T-cell (primary cell): ENCODE data around the gene CIPC. TPM values are rescaled to one million over a fixed set of nuclear protein-coding genes. Genes with fewer than 3 reads are reported as not detected.
A peak's percentile ranks its signal among the peaks of the same experiment; 100 is the strongest.

ENCODE experiments used
- ATAC-seq, 4 experiments: fragments of 200-7000 bp in 3 of 4; fragments of 150-1000 bp in 1 of 4; cut with Tn5 transposase; replicated peaks in 1 of 4; 1 replicate in 3 of 4; 2 replicates in 1 of 4; pipeline ENCODE4 v1.10.0; 2021; ENCODE audit warnings: moderate library complexity in 3 of 4, mild to moderate bottlenecking in 2 of 4, moderate number of reproducible peaks in 1 of 4
- CTCF ChIA-PET, 2 donors: fragments of 300-600 bp; sonication (Branson Sonifier 250); formaldehyde crosslinking; loops; one replicate each; lab custom pipeline; 2022; ENCODE audit warnings: antibody characterized with exemption in 2 of 2; lab: Charles Lee
- POLR2A ChIA-PET, 2 donors: fragments of 300-600 bp; sonication (Branson Sonifier 250); formaldehyde crosslinking; loops; one replicate each; lab custom pipeline; 2022; ENCODE audit warnings: antibody characterized with exemption in 2 of 2; lab: Charles Lee
- DNase-seq, 35 experiments: peaks; one replicate each; pipeline versions ENCODE4 v3.0.0 to v3.0.0-alpha.2; 2013 to 2023
- H3K27ac ChIP-seq: one replicate; pipeline ENCODE4 v1.5.1; 2013; ENCODE audit warnings: low read length
- H3K27me3 ChIP-seq, 2 experiments: replicated peaks in 1 of 2; 1 replicate in 1 of 2; 2 replicates in 1 of 2; pipeline versions ENCODE4 v1.6.1 to v1.7.0; 2013; ENCODE audit warnings: low read length in 1 of 2, mixed read lengths in 1 of 2; ENCODE audit not compliant: control insufficient read depth in 2 of 2, insufficient read depth in 2 of 2; ENCODE audit errors: extremely low read depth in 1 of 2
- H3K36me3 ChIP-seq, 2 donors: 1 replicate in 1 of 2; 2 replicates in 1 of 2; pipeline versions ENCODE4 v1.6.1 to v1.7.0; 2013; ENCODE audit warnings: low read length in 1 of 2; ENCODE audit not compliant: control insufficient read depth in 2 of 2, insufficient read depth in 1 of 2; ENCODE audit errors: extremely low read depth in 1 of 2
- H3K4me1 ChIP-seq, 2 experiments: 1 replicate in 1 of 2; 2 replicates in 1 of 2; pipeline versions ENCODE4 v1.6.1 to v1.7.0; 2013; ENCODE audit warnings: low read length in 2 of 2, mixed read lengths in 1 of 2; ENCODE audit not compliant: insufficient read depth in 2 of 2, control insufficient read depth in 1 of 2; ENCODE audit errors: extremely low read depth in 1 of 2
- H3K4me3 ChIP-seq, 2 donors: 1 replicate in 1 of 2; 2 replicates in 1 of 2; pipeline versions ENCODE4 v1.5.1 to v1.7.0; 2013; ENCODE audit warnings: mild to moderate bottlenecking in 2 of 2, low read length in 1 of 2, moderate library complexity in 1 of 2; ENCODE audit not compliant: control insufficient read depth in 1 of 2; ENCODE audit errors: extremely low read depth in 1 of 2
- H3K9me3 ChIP-seq: 2 replicates; pipeline ENCODE4 v1.7.0; 2013
- H3K27ac Mint-ChIP-seq, 2 donors: one replicate each; pipeline ENCODE4 v1.8.0; 2020 to 2021; ENCODE audit warnings: mild to moderate bottlenecking in 2 of 2, mixed read lengths in 2 of 2
- H3K27me3 Mint-ChIP-seq, 2 donors: one replicate each; pipeline ENCODE4 v1.8.0; 2021 to 2022; ENCODE audit warnings: mixed read lengths in 2 of 2
- H3K36me3 Mint-ChIP-seq: one replicate; pipeline ENCODE4 v1.8.0; 2021; ENCODE audit warnings: mixed read lengths
- H3K4me1 Mint-ChIP-seq, 3 donors: one replicate each; pipeline ENCODE4 v1.8.0; 2020 to 2022; ENCODE audit warnings: mixed read lengths in 3 of 3, mild to moderate bottlenecking in 1 of 3
- H3K4me3 Mint-ChIP-seq, 3 donors: one replicate each; pipeline ENCODE4 v1.8.0; 2020 to 2022; ENCODE audit warnings: mild to moderate bottlenecking in 3 of 3, mixed read lengths in 3 of 3, moderate library complexity in 3 of 3
- H3K9me3 Mint-ChIP-seq, 3 donors: one replicate each; pipeline ENCODE4 v1.8.0; 2020 to 2022; ENCODE audit warnings: mixed read lengths in 3 of 3
- WGBS: methylation state at CpG from one replicate; pipeline ENCODE4 v1.1.5; 2013; ENCODE audit warnings: missing lambda C conversion rate; ENCODE audit not compliant: insufficient coverage; 5-methylcytosine and 5-hydroxymethylcytosine counted together
- total RNA-seq, 35 experiments: library from RNA in 6 of 35; stranded (reverse) in 6 of 35; fragments of 120-200 nt in 1 of 35; gene quantifications; one replicate each; pipeline versions ENCODE4 v1.2.1 to v1.2.4 and lab custom pipeline; 2013 to 2026

CIPC gene
- total RNA-seq, 5 donors from 2014 or later (not counting 1 experiment from before 2014, with no cell fraction given): 8.4 to 14.0 (median 11.8) TPM

DNA sequence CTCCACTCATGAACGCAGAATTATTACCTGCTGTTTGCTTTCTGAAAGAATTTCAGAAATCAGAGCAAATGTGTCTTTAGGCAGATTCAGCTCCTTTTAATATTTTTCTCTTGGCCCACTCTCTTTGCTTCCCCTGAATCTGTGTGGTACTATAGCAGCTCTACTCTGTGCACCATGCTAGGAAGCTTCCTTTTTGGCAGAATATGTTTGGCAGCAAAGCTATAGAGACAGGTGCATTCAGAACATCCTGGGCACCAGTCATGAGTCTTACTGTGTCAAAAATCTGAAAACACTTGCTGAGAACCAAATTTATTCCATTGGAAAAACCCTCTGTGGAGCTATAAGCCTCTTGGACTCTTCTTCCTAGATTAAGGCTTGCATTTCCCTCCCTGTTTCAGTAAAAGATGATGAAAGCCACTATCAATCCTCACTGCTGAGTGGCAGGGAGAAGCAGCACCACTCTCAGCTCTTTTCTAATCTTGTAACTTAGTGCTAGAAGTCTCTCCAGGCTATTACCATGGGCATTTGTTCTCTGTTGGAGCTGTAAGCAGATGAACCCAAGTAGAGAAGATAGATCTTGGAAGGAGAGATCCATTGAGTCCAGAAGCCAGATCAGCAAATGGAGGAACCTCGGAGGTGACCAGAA is 18.2 kb downstream of the CIPC start:
- ChIA-PET CTCF (interaction anchor here (0.7 to 1.0 kb wide), 3 partner anchors 9 to 405 kb away, joined by 3 to 4 read pairs (median 3); no protein-coding TSS in a partner anchor), POLR2A (interaction anchor here in 1 of 2 donors (0.6 kb wide), 1 partner anchor 168 kb away, joined by 3 read pairs; no protein-coding TSS in a partner anchor)
- no peaks in the 10 kb centered on the region for H3K9me3 Mint-ChIP-seq
- H3K4me3 ChIP-seq: no peak overlapping the region
- no peak for DNase-seq
- H3K27ac ChIP-seq: no peak overlapping the region
- peaks cover 5 to 28% of the 10 kb centered on the region in 2 donors for H3K36me3 ChIP-seq
- 88% methylated on average over 1 of the region's 2 CpGs for WGBS
- H3K4me1 ChIP-seq: peaks cover 8 to 23% of the 10 kb centered on the region in 2 experiments
- H3K9me3 ChIP-seq: no peaks in the 10 kb centered on the region
- H3K27ac Mint-ChIP-seq: no peak overlapping the region
- no peaks in the 10 kb centered on the region for H3K27me3 Mint-ChIP-seq
- peaks cover 10 to 18% (median 12%) of the 10 kb centered on the region in 3 donors for H3K4me1 Mint-ChIP-seq
- no peak overlapping the region for H3K4me3 Mint-ChIP-seq
- ATAC-seq: no peak
- no peaks in the 10 kb centered on the region for H3K27me3 ChIP-seq
- H3K36me3 Mint-ChIP-seq: peaks cover 41% of the 10 kb centered on the region

GRCh38 chr14:77119851-77120250 is 21.8 kb downstream of the CIPC start:
- Mint-ChIP-seq H3K9me3 (no peaks in the 10 kb centered on the region), H3K36me3 (peaks cover 19% of the 10 kb centered on the region), H3K4me3 (peak overlapping the region in 2 of 3 donors; percentile 47 to 62), H3K4me1 (peaks cover 34 to 52% (median 42%) of the 10 kb centered on the region in 3 donors), H3K27me3 (peaks cover 0 to 2% of the 10 kb centered on the region in 2 donors), H3K27ac (peak overlapping the region; percentile 49 to 97)
- H3K27ac ChIP-seq: peak overlapping the region; percentile 53
- peaks cover 12 to 57% of the 10 kb centered on the region in 2 experiments for H3K4me1 ChIP-seq
- no peaks in the 10 kb centered on the region for H3K9me3 ChIP-seq
- H3K36me3 ChIP-seq: peaks cover 0 to 2% of the 10 kb centered on the region in 2 donors
- DNase-seq (peak in 4 of 35 experiments; percentile 14 to 63 (median 26)), ATAC-seq (peak in 2 of 4 experiments; percentile 43 to 62)
- ChIA-PET CTCF (interaction anchor here in 1 of 2 donors (0.7 kb wide), 1 partner anchor 380 kb away, joined by 3 read pairs; no protein-coding TSS in a partner anchor), POLR2A (interaction anchor here in 1 of 2 donors (0.7 kb wide), 1 partner anchor 334 kb away, joined by 3 read pairs; no protein-coding TSS in a partner anchor)
- H3K4me3 ChIP-seq: no peak overlapping the region
- H3K27me3 ChIP-seq: peaks cover 0 to 11% of the 10 kb centered on the region in 2 experiments
- 76% methylated on average over 4 of the region's 7 CpGs for WGBS

DNA sequence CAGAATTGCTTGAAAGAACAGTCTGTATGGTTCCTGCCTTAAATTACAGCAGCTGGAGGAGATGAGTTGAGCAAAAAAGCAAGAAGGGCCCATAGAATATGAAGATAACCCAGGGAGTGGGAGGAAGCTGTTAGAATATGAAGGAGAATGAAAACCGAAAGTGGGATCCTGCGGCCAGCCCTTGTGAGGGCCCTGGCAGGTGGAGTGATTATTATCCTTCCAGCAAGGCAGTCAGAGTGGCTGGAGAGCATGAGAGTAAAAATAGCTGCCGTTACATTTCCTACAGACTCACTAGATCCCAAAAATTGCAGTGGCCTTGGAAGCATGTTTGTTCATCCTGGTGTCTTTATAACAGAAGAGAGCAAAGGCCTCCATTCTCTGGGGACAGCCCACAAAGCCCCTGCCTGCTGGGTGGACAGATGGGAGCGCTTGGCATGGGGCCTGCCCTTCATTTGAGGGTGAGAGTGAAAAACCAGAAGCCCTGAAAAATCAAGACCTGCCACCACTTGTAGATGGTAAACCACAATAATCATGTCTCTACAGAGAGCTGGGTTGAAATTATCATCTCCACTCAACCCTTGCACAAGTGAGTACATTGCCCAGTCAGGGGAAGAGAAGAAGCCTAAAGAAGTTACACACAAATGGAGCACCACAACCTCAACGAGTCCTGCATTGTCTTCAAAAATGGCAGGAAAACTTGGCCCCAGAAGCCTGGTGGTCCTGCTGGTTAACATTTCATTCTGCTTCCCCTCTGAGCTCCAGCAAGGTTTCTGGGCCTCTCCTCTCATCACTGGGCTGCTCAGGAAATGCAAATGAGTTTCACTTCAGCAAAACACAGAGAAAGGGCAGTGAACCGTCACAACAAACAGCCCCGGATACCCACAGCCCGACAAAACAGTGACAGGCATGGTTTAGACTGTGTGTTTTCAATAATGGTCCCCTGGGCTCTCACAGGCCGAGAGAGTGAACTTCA is 23.0 kb downstream of the CIPC start:
- ATAC-seq (peak; percentile 66 to 72 (median 68)), DNase-seq (peak in 32 of 35 experiments; percentile 18 to 73 (median 39))
- Histone ChIP-seq H3K4me3 (no peak overlapping the region), H3K36me3 (no peaks in the 10 kb centered on the region), H3K27ac (peak overlapping the region; percentile 77), H3K9me3 (no peaks in the 10 kb centered on the region), H3K27me3 (peaks cover 0 to 21% of the 10 kb centered on the region in 2 experiments), H3K4me1 (peaks cover 12 to 65% of the 10 kb centered on the region in 2 experiments)
- no peaks in the 10 kb centered on the region for H3K9me3 Mint-ChIP-seq
- CTCF ChIA-PET: interaction anchor here in 1 of 2 donors (0.5 to 4.1 kb wide), 4 partner anchors 12 to 214 kb away, joined by 3 to 19 read pairs (median 6); partner anchors contain the start of genes CIPC and IRF2BPL
- H3K4me3 Mint-ChIP-seq: peak overlapping the region; percentile 25 to 62 (median 62)
- H3K27me3 Mint-ChIP-seq: peaks cover 0 to 10% of the 10 kb centered on the region in 2 donors
- H3K36me3 Mint-ChIP-seq: peaks cover 13% of the 10 kb centered on the region
- WGBS: 30% methylated on average over 4 of the region's 9 CpGs
- H3K27ac Mint-ChIP-seq: peak overlapping the region; percentile 83 to 97
- POLR2A ChIA-PET: interaction anchor here (0.7 kb wide), 2 partner anchors 12 kb away, joined by 5 to 12 read pairs; no protein-coding TSS in a partner anchor
- peaks cover 40 to 55% (median 50%) of the 10 kb centered on the region in 3 donors for H3K4me1 Mint-ChIP-seq

DNA sequence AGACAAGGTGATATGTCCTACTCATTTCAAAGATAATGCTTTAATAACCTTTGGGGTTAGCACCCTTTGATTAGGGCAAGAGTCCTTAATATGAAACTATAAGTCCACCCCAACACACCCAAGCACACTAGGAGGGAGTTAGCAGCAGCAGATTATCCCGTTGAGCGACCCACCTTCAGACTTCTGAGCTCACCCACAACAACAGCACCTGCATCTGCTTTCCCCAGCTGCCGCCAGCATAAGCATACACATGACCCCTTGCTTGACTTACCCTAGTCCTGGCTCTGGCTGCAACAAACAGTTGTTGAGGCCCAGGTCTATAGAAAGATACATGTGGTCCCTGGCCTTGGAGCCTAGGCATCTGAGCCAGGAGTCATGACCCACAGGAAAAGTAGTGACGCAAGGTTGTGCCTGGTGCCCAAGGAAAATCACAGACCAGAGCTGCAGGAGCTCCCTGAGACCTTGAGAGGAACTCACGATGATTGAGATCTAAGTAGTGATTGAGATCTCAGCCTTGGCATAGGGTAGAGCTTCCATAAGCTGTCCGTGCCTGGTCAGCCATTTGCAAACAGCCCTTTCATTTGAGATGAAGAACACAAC is 24.6 kb downstream of the CIPC start:
- Mint-ChIP-seq H3K4me3 (peak overlapping the region in 1 of 3 donors; percentile 21), H3K4me1 (peaks cover 40 to 55% (median 50%) of the 10 kb centered on the region in 3 donors), H3K9me3 (no peaks in the 10 kb centered on the region), H3K27ac (peak overlapping the region; percentile 83 to 97), H3K36me3 (peaks cover 6% of the 10 kb centered on the region), H3K27me3 (peaks cover 3 to 22% of the 10 kb centered on the region in 2 donors)
- peaks cover 12 to 65% of the 10 kb centered on the region in 2 experiments for H3K4me1 ChIP-seq
- DNase-seq (no peak), ATAC-seq (no peak)
- peaks cover 2 to 31% of the 10 kb centered on the region in 2 experiments for H3K27me3 ChIP-seq
- H3K4me3 ChIP-seq: no peak overlapping the region
- ChIA-PET CTCF (interaction anchor here (0.7 to 4.1 kb wide), 3 partner anchors 23 to 209 kb away, joined by 3 to 19 read pairs (median 5); partner anchors contain the start of gene CIPC (in 1 of the 2)), POLR2A (no interaction called here)
- H3K27ac ChIP-seq: peak overlapping the region; percentile 77
- 94% methylated on average over 5 of the region's 6 CpGs for WGBS
- no peaks in the 10 kb centered on the region for H3K9me3 ChIP-seq
- H3K36me3 ChIP-seq: no peaks in the 10 kb centered on the region

DNA sequence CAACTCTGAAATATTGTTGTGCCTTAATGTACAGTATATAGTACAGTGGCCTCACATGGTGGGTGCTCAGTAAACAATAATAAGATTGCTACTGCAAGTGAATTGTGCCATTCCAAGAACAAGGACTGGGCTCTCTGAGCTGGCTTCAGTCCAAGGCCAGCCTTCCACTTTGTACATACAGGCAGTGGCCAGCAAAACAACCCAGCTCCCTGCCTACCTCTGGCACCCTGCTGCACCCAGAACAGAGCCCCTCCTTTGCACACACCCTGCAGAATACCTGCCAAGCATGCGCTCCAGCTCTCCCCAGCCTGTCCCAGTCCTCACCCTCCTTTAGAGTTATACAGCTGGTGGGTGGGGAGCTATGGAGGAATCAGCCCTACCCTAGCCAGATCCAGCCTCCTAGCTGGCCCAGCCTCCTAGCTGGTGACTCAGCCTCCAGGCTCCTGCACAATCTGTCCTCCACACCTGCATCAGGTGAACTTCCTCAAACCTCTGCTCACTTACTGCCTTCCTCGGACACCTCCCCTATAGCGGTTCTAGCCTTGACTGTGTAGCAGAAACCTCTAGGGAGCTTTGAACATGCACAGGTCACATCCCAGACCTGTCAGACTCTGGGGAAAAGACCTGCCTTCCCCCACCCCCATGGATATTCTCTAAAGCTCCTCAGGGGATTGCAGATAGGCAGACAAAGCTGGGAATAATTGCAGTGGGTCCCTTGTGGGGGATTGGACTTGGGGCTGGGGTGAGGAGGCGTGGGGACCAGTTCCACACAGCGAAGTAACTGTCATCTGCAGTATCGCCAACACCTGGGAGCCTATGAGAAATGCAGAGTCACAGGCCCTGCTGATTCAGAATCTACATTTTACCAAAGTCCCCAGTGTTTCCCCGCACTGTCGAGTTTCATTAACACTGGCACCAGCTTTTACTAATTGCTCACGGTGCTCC is 25.6 kb downstream of the CIPC start:
- CTCF ChIA-PET: interaction anchor here (0.5 to 4.1 kb wide), 15 partner anchors 10 to 249 kb away, joined by 3 to 19 read pairs (median 5); partner anchors contain the start of genes CIPC (in 1 of the 2), GSTZ1 (in 1 of the 2) and POMT2 (in 1 of the 2)
- 69% methylated on average over 8 of the region's 9 CpGs for WGBS

More for the DNA sequence above, 25.6 kb downstream of the CIPC start:
- peak overlapping the region in 1 of 2 donors; percentile 63 for H3K4me3 ChIP-seq
- peak overlapping the region; percentile 52 for H3K27ac ChIP-seq
- Mint-ChIP-seq H3K9me3 (no peaks in the 10 kb centered on the region), H3K4me1 (peaks cover 40 to 55% (median 50%) of the 10 kb centered on the region in 3 donors), H3K27me3 (peaks cover 3 to 29% of the 10 kb centered on the region in 2 donors), H3K4me3 (peak overlapping the region; percentile 79 to 83 (median 80)), H3K27ac (peak overlapping the region; percentile 47 to 97), H3K36me3 (peaks cover 6% of the 10 kb centered on the region)
- peaks cover 2 to 40% of the 10 kb centered on the region in 2 experiments for H3K27me3 ChIP-seq
- DNase-seq: no peak
- ATAC-seq: no peak
- no peaks in the 10 kb centered on the region for H3K36me3 ChIP-seq
- H3K4me1 ChIP-seq: peaks cover 12 to 65% of the 10 kb centered on the region in 2 experiments
- no peaks in the 10 kb centered on the region for H3K9me3 ChIP-seq
- POLR2A ChIA-PET: interaction anchor here (0.6 to 0.8 kb wide), 4 partner anchors 82 to 219 kb away, joined by 3 to 8 read pairs (median 4); no protein-coding TSS in a partner anchor
